Vagina (tissue), 2 donors: ENCODE data around the gene CMSS1. TPM values are rescaled to one million over a fixed set of nuclear protein-coding genes. Genes with fewer than 3 reads are reported as not detected.
"Not testable (repeated sequence)": the region's sequence is repeated elsewhere in the genome, so short reads cannot be mapped to it uniquely, and the experiment has no call there.

Source experiments
- DNase-seq, 2 donors: peaks; one replicate each; pipeline ENCODE4 v3.0.0-alpha.2; 2017; ENCODE audit errors: extremely low spot score in 2 of 2
- H3K27ac ChIP-seq: fragments of 200-600 bp; sonication (generic); one replicate; pipeline ENCODE4 v1.5.1; 2019
- H3K27me3 ChIP-seq: fragments of 200-600 bp; sonication (generic); one replicate; pipeline ENCODE4 v1.5.1; 2019
- H3K36me3 ChIP-seq, 2 donors: fragments of 200-600 bp; sonication (generic); one replicate each; pipeline ENCODE4 v1.5.1; 2017 to 2019
- H3K4me1 ChIP-seq: fragments of 200-600 bp; sonication (generic); one replicate; pipeline ENCODE4 v1.5.1; 2019
- H3K4me3 ChIP-seq, 2 donors: fragments of 200-600 bp; sonication (generic); 1 replicate in 1 of 2; 2 replicates in 1 of 2; pipeline ENCODE4 v1.5.1; 2016 to 2019
- H3K9me3 ChIP-seq: fragments of 200-600 bp; sonication (generic); one replicate; pipeline ENCODE4 v1.5.1; 2019
- CTCF ChIP-seq, 3 experiments: fragments of 450-650 bp in 2 of 3; fragments of 200-600 bp in 1 of 3; sonication (generic) in 1 of 3; IDR thresholded peaks; one replicate each; pipeline ENCODE4 v1.5.1; 2017 to 2019; ENCODE audit warnings: antibody characterized with exemption in 3 of 3, mild to moderate bottlenecking in 2 of 3, moderate library complexity in 2 of 3
- POLR2A ChIP-seq, 2 donors: fragments of 450-650 bp; IDR thresholded peaks; one replicate each; pipeline ENCODE4 v1.6.1; 2017; ENCODE audit warnings: antibody characterized with exemption in 2 of 2, mild to moderate bottlenecking in 2 of 2, moderate library complexity in 2 of 2
- POLR2AphosphoS5 ChIP-seq, 2 donors: sonication (generic); formaldehyde crosslinking; IDR thresholded peaks; one replicate each; pipeline ENCODE4 v1.9.0; 2017; ENCODE audit warnings: antibody characterized with exemption in 2 of 2, mild to moderate bottlenecking in 2 of 2, low read depth in 1 of 2; ENCODE audit not compliant: insufficient read depth in 1 of 2
- intact Hi-C: fragments of 100-400 bp; cut with DNase I; formaldehyde crosslinking; loops from one replicate; pipeline ENCODE4 v1.15.1; 2023
- total RNA-seq: library from RNA; depleted of rRNA; stranded (reverse); fragments of >200 nt; gene quantifications from one replicate; pipeline ENCODE4 v1.2.3, GENCODE V29; 2016

Gene CMSS1
- total RNA-seq, 1 donor from 2014 or later, result 21.4 TPM

- Histone ChIP-seq H3K27me3 (no peaks in the 10 kb centered on the region), H3K27ac (peak overlapping the region; percentile 2), H3K36me3 (no peaks in the 10 kb centered on the region), H3K4me3 (no peak overlapping the region), H3K9me3 (no peaks in the 10 kb centered on the region), H3K4me1 (peaks cover 8% of the 10 kb centered on the region)
- TF ChIP-seq POLR2A (IDR thresholded peaks at IDR 0.05) (no peak), CTCF (IDR thresholded peaks at IDR 0.05) (peak in 1 of 3 experiments; percentile 33), POLR2AphosphoS5 (IDR thresholded peaks at IDR 0.05; ENCODE audit: insufficient read depth in 1 of 2, low read depth in 1 of 2) (no peak)
- no peak for DNase-seq
- intact Hi-C loops, result no loop called here
These were observed 272.4 kb downstream of the CMSS1 start for GRCh38 chr3:100089812-100090668.

- DNase-seq, result no peak
- Histone ChIP-seq H3K4me3 (no peak overlapping the region), H3K4me1 (peaks cover 8% of the 10 kb centered on the region), H3K27me3 (no peaks in the 10 kb centered on the region), H3K27ac (no peak overlapping the region), H3K9me3 (no peaks in the 10 kb centered on the region), H3K36me3 (no peaks in the 10 kb centered on the region)
- TF ChIP-seq CTCF (IDR thresholded peaks at IDR 0.05) (no peak), POLR2A (IDR thresholded peaks at IDR 0.05) (no peak), POLR2AphosphoS5 (IDR thresholded peaks at IDR 0.05; ENCODE audit: insufficient read depth in 1 of 2, low read depth in 1 of 2) (no peak)
- intact Hi-C loops, result no loop called here
These were observed 273.0 kb downstream of the CMSS1 start for GRCh38 chr3:100090669-100091005.

GRCh38 chr3:100093831-100094230 is 276.2 kb downstream of the CMSS1 start:
- Histone ChIP-seq H3K36me3 (no peaks in the 10 kb centered on the region), H3K4me3 (no peak overlapping the region), H3K4me1 (peaks cover 30% of the 10 kb centered on the region), H3K27ac (no peak overlapping the region), H3K9me3 (no peaks in the 10 kb centered on the region), H3K27me3 (no peaks in the 10 kb centered on the region)
- no peak for TF ChIP-seq POLR2A (IDR thresholded peaks at IDR 0.05)
- no peak for TF ChIP-seq CTCF (IDR thresholded peaks at IDR 0.05)
- no peak for TF ChIP-seq POLR2AphosphoS5 (IDR thresholded peaks at IDR 0.05; ENCODE audit: insufficient read depth in 1 of 2, low read depth in 1 of 2)
- DNase-seq, result no peak
- intact Hi-C loops, result no loop called here

- H3K36me3 ChIP-seq, intact Hi-C loops, H3K4me3 ChIP-seq, H3K27ac ChIP-seq, DNase-seq, H3K27me3 ChIP-seq, H3K9me3 ChIP-seq: not testable (repeated sequence)
- peaks cover 28% of the 10 kb centered on the region for H3K4me1 ChIP-seq
These were observed 278.6 kb downstream of the CMSS1 start for GRCh38 chr3:100096286-100096685.

- TF ChIP-seq POLR2A (IDR thresholded peaks at IDR 0.05), result no peak
- intact Hi-C loops, result no loop called here
- no peak for DNase-seq
- H3K27me3 ChIP-seq, result no peaks in the 10 kb centered on the region
- peaks cover 28% of the 10 kb centered on the region for H3K4me1 ChIP-seq
- no peak overlapping the region for H3K4me3 ChIP-seq
- no peak overlapping the region for H3K27ac ChIP-seq
- H3K36me3 ChIP-seq, result no peaks in the 10 kb centered on the region
- no peaks in the 10 kb centered on the region for H3K9me3 ChIP-seq
These were observed 279.2 kb downstream of the CMSS1 start for GRCh38 chr3:100096866-100097265.
